Retinal pigment epithelial cell (primary cell): Measurements from ENCODE around the gene ADAM33.
A peak's percentile ranks its signal among the peaks of the same experiment; 100 is the strongest.

Experiments
- DNase-seq: peaks from one replicate; pipeline ENCODE4 v3.0.0-alpha.2; 2010; ENCODE audit warnings: low read depth
- H3K4me3 ChIP-seq: 2 replicates; pipeline ENCODE4 v1.5.1; 2011; ENCODE audit warnings: mild to moderate bottlenecking, low read length, control low read depth, moderate library complexity
- TF ChIP-seq, protein P1 (sequence below): conservative IDR thresholded peaks from 2 replicates; pipeline ENCODE4 v1.5.1; 2011; ENCODE audit warnings: low read depth, low read length, control low read depth, inconsistent platforms

ADAM33 gene

GRCh38 chr20:3716195-3716834 lies 34.5 kb upstream of the ADAM33 start:
- TF ChIP-seq, protein P1, sequence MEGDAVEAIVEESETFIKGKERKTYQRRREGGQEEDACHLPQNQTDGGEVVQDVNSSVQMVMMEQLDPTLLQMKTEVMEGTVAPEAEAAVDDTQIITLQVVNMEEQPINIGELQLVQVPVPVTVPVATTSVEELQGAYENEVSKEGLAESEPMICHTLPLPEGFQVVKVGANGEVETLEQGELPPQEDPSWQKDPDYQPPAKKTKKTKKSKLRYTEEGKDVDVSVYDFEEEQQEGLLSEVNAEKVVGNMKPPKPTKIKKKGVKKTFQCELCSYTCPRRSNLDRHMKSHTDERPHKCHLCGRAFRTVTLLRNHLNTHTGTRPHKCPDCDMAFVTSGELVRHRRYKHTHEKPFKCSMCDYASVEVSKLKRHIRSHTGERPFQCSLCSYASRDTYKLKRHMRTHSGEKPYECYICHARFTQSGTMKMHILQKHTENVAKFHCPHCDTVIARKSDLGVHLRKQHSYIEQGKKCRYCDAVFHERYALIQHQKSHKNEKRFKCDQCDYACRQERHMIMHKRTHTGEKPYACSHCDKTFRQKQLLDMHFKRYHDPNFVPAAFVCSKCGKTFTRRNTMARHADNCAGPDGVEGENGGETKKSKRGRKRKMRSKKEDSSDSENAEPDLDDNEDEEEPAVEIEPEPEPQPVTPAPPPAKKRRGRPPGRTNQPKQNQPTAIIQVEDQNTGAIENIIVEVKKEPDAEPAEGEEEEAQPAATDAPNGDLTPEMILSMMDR, result peak; percentile 65
- no peak for DNase-seq

DNA sequence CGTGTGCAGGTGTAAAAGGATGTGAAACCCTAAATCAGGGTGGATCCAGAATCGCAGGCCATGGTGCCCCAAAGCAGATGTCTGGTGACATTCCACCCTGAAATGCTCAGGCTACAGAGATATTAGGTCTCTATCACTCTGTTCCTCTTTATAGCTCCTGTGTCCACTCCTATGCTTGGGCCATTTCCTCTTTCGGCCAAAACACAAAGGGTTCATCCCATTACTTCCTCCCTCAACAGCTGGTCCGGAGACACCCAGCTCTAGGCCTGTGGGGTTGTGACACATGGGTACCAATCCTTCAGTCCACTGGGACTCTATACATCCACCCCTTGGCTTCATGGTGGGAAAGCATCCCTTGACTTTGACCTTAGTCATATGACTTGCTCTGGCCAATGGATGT lies 32.3 kb upstream of the ADAM33 start:
- no peak for DNase-seq
- TF ChIP-seq, protein P1, result no peak
- H3K4me3 ChIP-seq, result no peak overlapping the region

More at GRCh38 chr20:3716195-3716834, 34.5 kb upstream of the ADAM33 start:
- no peak overlapping the region for H3K4me3 ChIP-seq

- H3K4me3 ChIP-seq, result no peak within 1 kb of the TSS
- DNase-seq, result no peak
- TF ChIP-seq, protein P1, result no peak
These were observed 30.6 kb upstream of the ADAM33 start, which contains the start of gene SIGLEC1 for GRCh38 chr20:3712279-3712873. TSS of gene SIGLEC1 (minus strand) at chr20:3712600. CDS start at chr20:3707128, 5,472 bp downstream.

DNA sequence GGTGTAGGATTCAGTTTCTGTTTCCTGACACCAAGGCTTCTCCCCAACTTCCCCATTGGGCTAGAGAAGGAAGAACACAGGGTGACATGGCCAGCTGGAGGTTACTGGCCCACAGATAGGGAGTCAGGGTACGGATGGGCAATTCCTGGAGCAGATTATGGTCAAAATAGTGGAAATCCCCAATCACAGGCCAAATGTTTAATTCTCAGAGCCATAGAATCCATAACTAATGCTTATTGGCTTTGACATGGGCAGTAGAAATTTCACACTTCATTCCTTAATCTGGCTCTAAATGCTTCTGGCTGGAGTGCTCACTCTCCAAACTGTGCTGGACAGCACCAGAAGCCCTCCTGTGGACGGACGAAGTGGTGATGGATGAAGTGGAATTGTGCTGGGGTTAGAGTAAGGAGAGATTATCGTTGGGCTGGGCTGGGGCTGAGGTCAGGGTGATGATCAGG lies 29.7 kb upstream of the ADAM33 start:
- H3K4me3 ChIP-seq, result no peak overlapping the region
- TF ChIP-seq, protein P1, result no peak
- DNase-seq, result no peak

DNA sequence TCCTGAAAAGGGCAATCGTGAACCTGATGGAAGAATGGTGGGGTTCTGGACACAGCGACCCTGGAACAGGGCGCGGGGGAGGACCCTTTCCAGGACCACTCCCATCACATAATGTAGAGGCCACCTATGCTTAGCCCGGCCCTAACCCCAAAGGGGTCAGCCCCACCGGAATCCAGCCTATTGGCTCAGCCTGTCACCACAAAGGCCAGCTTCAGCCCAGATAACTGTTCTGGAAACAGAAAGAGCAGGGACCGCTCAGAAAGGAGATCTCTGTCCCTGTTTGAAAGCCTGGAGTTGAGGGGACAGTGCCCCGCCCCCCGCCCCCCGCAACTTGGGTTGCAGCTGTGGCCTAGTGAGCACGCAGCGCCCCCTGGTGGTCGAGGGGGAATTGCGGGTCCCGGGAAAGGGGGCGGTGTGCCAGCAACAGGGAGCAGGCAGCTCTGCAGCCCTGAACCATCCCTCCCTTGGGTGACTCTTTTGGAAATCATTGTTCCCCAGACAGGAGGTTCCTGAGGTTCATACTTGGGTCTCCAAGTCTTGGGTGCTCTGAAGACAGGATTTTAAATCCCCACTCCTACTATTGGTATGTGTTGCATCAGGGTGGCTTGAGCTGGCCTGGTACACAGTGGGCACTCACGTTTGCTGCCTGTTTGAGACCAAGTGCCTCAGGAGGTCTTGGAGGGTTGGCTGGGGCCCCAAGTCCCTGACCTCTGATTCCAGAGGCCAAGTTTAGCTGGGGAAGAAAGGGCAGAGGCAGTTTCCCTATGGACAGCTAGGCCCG lies 29.1 kb upstream of the ADAM33 start:
- no peak overlapping the region for H3K4me3 ChIP-seq
- TF ChIP-seq, protein P1, result peak; percentile 90
- no peak for DNase-seq

DNA sequence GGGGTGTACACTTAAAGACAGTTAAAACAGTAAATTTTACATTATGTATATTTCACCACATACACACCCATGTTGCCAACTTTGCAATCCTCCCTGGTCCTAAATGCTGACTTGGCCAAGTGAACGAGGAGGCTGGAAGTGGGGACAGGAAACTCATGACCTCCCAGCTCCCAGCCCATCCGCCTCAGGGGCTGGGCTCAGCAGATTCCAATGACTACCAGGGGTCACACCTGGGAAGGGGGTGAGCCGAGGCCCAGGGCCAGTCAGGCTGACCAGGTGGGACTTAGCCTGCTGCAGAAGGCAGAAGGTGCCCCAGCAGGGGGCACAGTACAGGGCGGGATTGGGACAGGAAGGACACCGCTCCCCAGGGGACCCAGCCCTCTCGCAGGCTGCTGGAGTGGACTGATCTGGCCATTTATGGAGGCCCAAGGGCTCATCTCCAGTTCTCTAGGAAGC lies 28.2 kb upstream of the ADAM33 start:
- no peak for DNase-seq
- no peak overlapping the region for H3K4me3 ChIP-seq
- TF ChIP-seq, protein P1, result no peak
